NCI-H2227 (cell line): ENCODE data around the gene CADM1.

Experiments
- DNase-seq: peaks from one replicate; lab custom pipeline; 2025; ENCODE audit not compliant: unreplicated experiment; lab: John Stamatoyannopoulos, UW

CADM1 gene

DNA sequence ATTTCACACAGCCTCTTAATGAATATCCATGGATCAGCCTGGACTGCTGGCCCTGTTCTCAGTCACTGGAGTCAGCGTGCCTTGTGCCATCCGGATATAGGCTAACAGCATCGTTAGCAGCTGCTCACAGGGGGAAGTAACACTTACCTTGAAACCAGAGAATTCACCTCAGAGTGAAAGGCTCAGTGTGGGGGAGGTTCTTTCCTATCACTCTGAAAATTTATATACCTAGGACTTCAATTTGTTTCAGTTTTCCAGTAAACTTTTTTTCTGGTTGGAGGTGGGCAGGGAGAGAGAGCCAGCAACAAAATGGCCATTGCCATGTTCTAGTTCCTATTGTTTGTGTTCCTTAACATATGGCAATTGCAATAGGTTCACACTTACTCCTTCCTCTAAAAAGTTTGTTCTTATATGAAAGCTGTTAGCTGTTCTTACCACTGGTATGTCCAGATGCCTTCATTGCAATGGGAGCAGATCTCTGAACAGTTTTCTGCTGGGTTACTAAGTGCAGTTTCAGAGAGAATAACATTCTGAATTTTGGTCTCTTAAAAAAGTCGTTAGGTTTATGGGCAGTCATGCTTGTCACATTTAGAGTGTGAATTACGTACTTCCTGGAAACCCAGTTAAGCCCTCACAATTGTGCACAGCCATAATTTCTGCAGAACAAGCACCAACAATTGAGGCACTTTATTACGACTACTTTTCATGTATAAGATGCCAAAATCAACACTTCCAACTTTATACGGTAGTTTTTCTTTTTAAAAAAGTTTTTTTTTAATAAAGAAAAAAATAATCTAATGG is 247.6 kb downstream of the CADM1 start:
- DNase-seq = peak; percentile 0

DNA sequence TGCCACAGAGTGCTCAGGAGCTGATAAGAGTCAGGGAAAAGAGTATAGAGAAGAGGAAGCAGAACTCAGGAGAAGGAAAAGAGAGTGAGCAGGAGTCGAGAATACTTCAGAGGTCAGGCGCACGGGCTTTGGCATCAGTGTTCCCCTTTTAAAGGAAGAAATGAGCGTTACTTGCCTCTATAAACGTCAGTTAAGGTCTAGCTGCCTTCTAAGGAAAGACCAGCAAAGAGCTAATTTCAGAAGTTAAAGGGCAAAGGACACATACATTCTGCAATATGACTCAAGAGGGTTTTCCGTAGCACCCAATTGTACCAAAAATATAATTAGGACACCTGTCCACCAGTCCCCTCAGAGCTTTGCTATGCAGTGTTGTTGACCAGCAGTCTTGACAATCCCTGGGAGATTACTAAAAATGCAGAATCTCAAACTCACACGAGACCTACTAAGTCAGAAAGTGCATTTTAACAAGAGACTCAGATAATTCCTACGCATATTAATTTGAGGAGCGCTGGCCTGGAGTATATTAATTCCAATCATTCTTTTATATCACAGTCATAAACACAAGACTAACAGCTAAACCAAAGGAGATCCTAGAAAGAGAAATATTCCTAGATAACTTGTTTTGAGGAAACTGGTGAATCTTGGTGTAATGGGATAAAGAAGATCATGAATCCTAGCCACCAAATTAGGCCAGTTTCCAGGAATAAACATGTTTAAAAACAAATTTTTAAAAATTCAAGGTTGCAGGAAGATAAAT is 249.0 kb downstream of the CADM1 start:
- DNase-seq = no peak

DNA sequence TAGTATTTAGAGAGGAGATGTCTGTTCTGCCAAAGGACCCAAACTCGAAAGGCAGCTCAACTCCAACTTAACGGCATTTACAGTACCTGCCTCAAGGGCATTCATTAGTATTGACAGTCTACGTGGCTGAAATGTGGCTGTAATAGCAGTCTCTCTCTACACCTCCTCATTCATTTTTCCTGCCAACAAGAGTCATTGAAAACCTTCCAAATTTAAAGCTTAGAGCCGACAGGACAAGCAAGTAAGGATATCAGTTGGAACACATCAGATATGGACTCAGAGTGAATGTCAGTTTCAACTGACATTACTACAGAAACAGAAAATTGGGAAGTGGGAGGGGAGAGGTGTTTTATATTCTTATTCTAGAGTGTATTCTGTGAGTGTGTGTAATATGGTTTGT is 253.1 kb downstream of the CADM1 start:
- DNase-seq = no peak

DNA sequence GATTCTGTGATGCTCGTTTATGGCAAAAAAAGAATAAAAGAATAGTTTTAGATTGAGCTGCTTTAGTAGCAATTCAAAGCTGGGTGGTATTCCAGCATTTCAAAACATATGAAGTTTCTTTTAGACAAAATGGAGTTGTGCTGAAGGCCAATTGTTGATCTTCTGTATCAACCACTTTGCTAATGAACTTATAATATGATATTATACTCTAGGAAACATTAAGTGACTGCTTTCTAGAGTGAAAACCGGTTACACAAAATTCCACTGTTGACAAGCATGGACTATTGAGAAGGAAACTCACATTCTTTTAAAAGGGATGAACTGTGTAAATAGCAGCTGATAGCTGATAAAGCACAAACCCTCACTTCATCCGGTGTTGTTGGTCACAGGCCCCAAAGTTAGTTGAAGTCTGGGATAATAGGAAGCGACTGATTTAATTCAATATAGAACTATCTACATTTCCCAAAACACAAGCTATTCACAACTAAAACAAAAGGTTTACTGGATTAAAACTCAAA is 255.1 kb downstream of the CADM1 start:
- DNase-seq = no peak

DNA sequence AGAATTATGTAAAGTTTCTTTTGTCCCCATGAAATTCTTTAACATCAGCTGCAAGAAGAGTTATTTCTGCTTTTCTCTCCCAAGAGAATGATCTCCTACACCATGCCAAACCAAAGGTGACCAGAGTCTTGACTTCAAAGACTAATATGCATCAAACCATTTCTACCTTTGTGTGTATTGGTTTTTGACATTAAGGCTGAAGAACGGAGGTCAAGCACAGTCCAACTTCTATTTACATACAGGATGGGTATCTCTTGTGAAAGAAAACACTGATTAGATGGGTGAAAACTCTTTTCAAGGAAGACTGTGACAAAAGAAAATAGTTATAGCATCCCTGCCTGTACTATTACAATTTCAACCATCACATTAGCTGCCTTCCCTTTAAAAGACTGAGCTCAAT is 256.3 kb downstream of the CADM1 start:
- DNase-seq = no peak

DNA sequence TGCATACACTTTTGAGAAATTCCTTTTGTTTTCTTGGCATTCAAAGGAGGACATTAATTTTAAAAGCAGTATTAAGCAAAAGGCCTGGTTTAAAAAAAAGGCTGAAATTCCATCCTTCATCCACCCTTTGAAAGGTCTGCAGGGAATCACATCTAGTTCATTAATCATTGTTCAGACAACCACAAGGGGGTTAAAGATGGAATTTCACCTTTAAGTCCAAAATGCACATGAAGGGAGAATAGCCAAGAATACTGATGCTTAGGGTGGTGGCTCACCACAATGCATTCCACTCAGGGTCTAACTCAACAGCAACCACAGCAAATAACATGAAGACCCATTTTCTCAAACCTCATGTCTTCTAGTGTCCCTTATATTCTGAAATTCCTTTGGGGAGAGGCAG is 256.9 kb downstream of the CADM1 start:
- no peak for DNase-seq

DNA sequence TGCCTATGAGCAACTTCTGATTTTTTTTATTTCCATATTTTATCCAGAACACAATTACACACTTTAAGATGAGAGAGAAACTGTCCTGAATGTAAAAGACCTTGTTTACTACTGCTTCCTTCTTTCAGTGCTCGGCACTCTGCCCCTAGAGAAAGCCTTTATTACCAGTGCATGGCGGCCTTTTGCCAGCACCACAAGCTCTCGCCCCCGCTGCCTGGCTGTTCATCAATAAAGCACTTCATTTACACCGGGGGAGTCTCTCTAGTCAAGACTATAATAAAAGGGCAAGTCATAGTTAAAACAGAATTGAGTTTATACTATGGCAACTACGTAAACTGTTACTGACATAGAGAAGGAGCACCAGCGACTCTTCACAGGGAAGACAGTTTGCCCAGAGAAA is 259.5 kb downstream of the CADM1 start:
- DNase-seq = peak; percentile 15

DNA sequence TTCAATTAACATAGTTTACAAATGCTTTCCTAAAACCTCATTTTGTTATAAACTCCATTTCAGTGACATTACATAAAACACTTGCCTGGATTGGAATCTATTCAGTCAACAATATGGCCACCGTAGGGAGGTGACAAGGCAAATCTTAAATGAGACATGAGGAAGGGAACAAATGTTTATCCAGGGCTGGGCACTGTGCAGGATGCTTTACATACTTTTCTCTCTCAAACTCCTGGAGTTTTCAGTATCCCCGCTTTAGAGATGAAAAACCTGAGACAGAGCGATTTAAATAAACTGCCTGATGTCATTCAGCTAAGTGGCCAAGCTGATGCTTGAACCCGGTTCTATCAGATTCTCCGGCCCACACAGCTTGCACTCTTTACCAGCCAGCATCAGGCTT is 259.9 kb downstream of the CADM1 start:
- DNase-seq = no peak

DNA sequence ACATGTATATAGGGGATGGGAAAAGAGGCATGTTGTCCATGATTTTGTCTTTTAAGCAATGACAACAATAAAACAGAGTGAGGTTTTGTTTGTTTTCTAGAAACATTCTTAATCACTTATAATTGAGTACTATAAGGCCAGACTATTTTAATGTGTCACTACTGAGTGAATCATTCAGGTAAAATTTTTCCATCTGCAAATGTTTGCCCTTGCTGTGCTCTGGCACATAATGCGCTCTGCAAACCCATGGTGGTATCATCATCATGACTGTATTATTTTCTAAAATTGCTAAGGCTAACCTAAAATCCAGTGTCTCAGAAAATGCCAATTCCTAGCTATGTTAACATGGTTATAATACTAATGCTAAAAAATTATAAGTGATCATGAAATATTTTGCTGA is 261.2 kb downstream of the CADM1 start:
- DNase-seq = no peak

DNA sequence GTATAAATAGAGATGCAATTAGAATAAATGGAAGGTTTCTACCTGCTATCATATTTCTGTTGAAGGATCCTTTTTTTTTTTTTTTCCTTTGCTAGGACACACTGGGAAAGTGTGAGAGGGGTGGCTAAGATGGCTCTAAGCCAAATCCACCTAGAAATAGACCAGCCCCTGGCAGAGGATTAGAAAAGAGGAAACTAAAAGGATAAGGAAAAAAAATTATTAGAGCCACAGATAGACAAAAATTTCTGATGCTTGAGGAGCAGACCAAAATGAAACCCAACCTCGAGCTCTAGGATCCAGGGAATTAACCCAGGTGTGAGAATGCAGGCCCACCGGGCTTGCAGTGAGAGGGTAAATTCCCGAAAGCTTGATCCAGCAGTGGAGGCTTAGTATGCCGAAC is 262.3 kb downstream of the CADM1 start:
- peak; percentile 60 for DNase-seq

DNA sequence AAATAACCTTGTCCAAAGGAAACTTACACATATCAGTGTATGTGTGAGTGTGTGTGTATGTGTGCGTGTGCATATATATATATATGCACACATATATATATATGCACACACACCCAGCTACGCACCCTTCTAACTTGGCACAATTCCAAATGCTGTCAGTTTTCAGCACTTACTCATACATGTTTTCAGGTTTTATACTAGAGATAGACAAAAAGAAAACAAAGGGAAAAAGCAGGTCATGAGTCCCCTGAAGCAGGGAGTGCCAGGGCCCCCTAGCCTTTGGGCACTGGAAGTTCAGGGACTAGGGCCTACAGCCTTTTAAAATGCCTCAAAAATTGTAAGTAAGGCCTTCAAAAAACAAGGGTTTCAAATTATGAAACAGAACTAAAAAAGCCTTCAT is 265.4 kb downstream of the CADM1 start:
- no peak for DNase-seq

DNA sequence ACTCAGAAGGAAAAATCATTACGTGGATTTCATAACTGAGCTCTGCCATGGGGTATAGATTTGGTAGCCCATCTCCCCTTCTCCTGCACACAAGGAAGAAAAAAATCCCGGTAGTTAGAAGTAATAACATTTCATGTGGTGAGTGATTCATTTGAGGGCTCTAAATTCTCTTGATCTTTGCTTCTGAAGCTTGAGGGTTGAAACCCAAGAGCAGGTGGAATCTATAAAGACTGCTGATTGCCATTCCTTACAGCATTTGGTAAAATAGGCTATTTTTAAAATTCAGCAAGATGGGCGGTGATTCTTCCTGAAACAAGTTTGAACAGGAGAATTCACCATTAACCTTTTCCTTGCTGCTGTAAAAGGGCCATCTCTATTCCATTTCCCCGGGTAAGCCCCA is 266.1 kb downstream of the CADM1 start:
- peak; percentile 3 for DNase-seq

DNA sequence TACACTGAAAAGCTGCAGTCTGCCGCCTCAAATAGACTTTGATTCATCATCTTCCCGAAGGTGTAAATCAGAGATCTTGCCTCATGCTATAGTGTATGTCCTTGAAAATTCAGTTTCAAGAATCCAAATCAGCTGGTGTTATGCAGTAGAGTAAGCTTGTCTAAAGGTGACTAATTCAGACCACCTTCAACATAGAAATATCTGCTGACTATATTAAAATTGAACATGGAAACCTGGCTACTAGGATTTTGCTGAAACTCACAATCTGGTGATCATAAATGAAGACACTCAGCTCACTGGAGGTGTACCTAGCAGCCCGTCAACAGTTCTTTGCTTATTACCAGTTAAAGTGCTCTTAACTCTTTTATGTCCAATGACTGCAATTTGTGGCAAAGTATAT is 266.6 kb downstream of the CADM1 start:
- no peak for DNase-seq

DNA sequence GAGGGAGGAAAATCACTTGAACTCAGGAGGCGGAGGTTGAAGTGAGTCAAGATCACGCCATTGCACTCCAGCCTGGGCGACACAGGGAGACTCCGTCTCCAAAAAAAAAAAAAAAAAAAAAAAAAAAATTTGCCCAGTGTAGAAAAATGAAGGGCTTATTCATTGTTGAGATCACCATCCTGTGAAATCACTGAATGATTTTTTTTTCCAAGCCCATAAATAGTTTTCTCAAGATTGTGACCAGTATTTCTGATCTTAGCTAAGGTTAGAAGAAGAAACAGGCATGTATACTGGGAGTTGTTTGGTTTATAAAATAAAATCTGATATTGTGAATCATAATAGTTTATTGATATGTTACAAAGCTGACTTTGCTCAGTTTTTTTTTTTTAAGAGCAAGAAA is 269.4 kb downstream of the CADM1 start:
- no peak for DNase-seq

DNA sequence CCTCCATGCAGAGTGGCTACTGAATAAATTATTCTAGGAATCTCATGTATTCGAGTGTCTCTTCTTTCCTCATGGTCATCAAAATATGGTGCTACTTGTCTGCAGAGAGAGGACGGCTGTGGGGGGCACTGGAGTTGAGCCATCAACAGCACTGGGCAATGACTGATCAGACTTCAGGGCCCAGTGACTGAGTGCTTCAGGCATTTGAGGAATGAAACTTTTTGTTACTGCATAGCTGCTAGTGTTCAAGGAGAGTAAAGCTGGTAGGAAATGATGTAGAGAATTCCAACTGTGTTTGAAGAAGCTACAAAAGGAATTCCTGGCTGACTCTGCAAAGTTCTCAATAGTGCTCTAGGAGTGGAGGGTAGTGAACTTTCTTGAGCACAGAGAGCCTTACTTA is 277.7 kb downstream of the CADM1 start:
- no peak for DNase-seq

DNA sequence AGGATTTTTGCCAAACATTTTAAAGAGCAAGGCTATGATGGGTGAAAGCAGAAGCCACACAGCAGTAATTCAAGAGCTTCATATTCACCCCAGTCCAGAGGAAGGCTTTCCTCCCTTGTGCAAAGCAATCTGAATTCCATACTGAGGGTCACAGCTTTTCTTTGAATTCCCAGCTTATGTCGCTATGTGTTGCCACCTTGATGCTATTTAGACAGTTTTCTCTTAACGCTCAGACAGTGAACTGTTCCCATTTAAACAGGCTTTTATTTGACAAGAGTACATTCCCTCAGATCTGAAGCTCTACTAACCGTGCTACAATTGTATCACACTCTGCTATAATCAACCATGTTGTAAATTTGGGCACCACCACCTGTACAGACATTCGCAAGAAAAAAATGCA is 279.7 kb downstream of the CADM1 start:
- no peak for DNase-seq

DNA sequence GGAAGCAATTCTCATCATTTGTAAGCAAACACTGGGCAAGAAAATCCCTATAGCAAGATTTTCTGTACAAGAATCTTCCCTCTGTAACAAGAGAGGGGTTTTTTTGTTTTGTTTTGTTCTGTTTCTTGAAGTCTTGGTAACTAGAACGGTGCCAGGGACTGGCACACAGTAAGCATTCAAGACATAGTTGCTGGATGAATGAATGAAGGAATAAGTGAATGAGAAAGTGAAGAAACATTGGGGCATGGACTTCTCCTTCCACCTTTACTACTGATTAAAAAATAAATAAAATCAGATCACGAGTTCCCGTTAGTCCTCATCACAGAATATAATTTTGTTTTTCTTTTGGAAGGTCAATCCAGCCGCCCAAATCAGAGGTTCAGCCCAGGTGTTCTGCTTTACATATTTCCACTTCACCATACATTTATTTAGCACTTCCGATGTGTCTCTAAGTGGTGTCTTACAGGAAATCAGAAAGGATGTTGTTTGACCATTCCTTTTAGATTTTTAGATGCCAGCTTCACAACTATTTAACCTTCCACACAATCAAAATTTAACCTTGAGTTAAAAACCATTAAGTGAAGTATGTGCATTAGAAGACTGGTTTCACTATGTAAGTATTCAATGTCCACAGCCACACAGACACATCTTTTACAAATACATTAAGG is 281.2 kb downstream of the CADM1 start:
- DNase-seq = no peak

DNA sequence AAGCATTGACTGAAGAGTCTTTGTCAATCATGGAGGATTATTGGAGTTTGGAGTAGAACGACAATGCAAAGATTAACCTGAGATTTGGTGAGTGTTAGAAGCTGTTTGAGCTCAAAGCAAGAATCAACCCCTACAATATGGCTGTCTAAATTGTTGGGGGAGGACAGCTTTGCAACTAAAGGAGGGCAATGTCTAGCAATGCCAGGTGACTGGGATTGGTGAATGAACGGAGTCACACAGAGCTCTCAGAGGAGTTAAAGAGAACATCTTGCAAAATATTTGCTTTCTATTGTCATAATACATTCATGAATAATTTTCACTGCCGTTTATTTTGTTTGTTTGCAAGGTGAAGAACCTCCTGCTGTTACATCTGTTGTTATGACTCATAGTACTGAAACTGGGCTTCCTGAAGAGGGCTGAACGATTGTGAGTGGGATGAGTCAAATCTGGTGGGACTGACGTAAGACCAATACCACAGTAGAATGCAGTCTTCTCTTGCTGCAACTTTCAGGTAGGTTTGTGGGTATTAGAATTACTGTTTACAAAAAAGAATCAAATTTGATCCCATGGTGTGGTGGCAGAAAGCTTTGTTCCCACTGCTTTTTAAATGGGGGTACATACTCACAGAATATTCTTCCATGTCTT is 281.9 kb downstream of the CADM1 start:
- peak; percentile 4 for DNase-seq

DNA sequence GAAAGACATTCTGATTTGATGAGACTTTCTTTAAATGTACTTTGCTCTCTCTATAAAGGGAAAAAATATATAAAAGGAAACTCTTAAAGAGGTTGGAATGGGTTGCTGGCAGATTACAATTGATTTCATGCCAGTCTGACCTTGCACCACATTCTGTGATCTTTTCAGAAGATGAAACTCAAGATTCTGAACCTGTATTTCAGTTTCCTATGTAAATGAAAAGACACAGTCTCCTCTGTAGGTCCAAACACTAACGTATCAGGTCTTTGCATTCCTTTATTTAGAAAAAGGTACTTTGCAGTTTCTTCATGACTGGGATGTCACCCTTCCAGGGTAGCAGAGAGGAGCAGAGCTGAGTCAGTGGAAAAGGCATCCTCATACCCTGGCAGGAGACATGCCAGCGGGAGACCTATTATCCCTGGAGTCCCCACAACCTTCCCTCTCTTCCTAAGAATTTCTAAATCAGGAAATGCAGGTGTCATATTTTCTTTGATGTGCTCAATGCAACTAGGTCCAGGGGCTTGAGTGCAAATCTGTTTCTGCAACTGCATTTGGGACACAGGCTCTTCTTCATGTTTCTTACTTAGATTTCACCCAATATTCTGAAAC is 282.6 kb downstream of the CADM1 start:
- DNase-seq = no peak

DNA sequence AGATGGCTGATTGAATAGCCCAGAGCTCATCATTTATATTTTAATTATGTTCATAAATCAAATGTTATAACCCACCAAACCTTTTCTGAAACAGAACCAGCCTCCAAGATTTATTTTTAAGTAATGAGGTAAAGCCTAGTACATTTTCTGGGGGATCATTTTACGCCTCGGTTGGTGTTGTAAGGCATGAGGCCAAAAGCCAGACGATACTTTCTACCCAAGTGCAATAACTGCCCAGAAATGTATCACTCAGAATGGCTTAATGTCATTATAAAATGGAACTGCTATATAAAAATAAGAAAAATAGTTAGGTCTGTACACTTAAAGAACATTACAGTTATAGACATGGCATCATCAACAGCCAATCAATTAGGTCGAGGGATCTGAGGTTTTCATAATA is 283.3 kb downstream of the CADM1 start:
- no peak for DNase-seq

DNA sequence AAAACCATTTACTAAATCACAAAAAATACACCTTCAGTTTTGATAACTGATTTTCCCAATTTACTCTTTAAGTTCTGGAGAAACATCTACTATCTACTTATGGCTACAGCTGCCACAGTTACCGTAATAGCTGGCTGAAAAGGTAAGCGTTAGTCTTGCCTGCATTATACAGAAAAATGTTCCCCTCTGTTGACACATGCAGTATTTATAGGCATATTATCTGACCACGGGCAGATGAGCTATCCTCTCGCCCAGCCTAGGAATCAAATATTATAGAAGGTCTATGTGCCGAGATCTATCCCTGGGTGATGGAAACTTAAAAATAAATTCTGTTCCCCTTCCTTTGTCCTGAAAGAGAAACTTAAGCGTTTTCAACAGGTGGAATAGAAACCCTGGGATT is 283.8 kb downstream of the CADM1 start:
- DNase-seq = no peak
